Measurements from ENCODE around the gene SLC25A23. TPM values are rescaled to one million over a fixed set of nuclear protein-coding genes. Genes with fewer than 3 reads are reported as not detected.

Gene SLC25A23
- total and polyA plus RNA-seq, 4 donors = 9.3 to 34.6 (median 22.7) TPM

GRCh38 chr19:6472713-6473112 is 13.1 kb upstream of the SLC25A23 start:
- peaks cover 0 to 4% (median 2%) of the 10 kb centered on the region in 4 donors for H3K36me3 ChIP-seq (ENCODE audit: control insufficient read depth in 4 of 4, insufficient read depth in 3 of 4, low read depth in 1 of 4, low read length in 3 of 4)

More at GRCh38 chr19:6472713-6473112, 13.1 kb upstream of the SLC25A23 start:
- WGBS = 87% methylated on average over 4 of the region's 4 CpGs
- no peaks in the 10 kb centered on the region for H3K9me3 ChIP-seq (ENCODE audit: control insufficient read depth in 4 of 4, low read length in 3 of 4)
- no peaks in the 10 kb centered on the region for H3K27me3 ChIP-seq (ENCODE audit: control insufficient read depth in 4 of 4, insufficient read depth in 4 of 4, low read length in 3 of 4)
- no peak for DNase-seq (ENCODE audit: low spot score)
- peaks cover 0 to 17% (median 3%) of the 10 kb centered on the region in 4 donors for H3K4me1 ChIP-seq (ENCODE audit: control insufficient read depth in 4 of 4, insufficient read depth in 4 of 4, low read length in 3 of 4)
- H3K27ac ChIP-seq (ENCODE audit: low read depth in 1 of 2, low read length in 2 of 2) = no peak overlapping the region
- no peak overlapping the region for H3K9ac ChIP-seq (ENCODE audit: low read depth in 1 of 2, low read length in 2 of 2)
- TF ChIP-seq HNF4G (IDR thresholded peaks at IDR 0.05) (no peak), FOXA2 (IDR thresholded peaks at IDR 0.05) (no peak), ZBTB33 (IDR thresholded peaks at IDR 0.05) (no peak), JUND (IDR thresholded peaks at IDR 0.05) (no peak), GABPA (IDR thresholded peaks at IDR 0.05 in 1 of 2, conservative IDR thresholded peaks at IDR 0.05 in 1 of 2) (no peak), RAD21 (IDR thresholded peaks at IDR 0.05) (no peak), FOXA1 (IDR thresholded peaks at IDR 0.05) (no peak), RXRA (IDR thresholded peaks at IDR 0.05) (no peak), HNF4A (conservative IDR thresholded peaks at IDR 0.05) (no peak), TAF1 (conservative IDR thresholded peaks at IDR 0.05) (no peak), MAX (IDR thresholded peaks at IDR 0.05) (no peak), SP1 (IDR thresholded peaks at IDR 0.05) (no peak), NR2F2 (IDR thresholded peaks at IDR 0.05) (no peak), EGR1 (IDR thresholded peaks at IDR 0.05; ENCODE audit: low read depth in 2 of 2) (no peak), ATF3 (IDR thresholded peaks at IDR 0.05) (no peak)
- TF ChIP-seq, protein P1, sequence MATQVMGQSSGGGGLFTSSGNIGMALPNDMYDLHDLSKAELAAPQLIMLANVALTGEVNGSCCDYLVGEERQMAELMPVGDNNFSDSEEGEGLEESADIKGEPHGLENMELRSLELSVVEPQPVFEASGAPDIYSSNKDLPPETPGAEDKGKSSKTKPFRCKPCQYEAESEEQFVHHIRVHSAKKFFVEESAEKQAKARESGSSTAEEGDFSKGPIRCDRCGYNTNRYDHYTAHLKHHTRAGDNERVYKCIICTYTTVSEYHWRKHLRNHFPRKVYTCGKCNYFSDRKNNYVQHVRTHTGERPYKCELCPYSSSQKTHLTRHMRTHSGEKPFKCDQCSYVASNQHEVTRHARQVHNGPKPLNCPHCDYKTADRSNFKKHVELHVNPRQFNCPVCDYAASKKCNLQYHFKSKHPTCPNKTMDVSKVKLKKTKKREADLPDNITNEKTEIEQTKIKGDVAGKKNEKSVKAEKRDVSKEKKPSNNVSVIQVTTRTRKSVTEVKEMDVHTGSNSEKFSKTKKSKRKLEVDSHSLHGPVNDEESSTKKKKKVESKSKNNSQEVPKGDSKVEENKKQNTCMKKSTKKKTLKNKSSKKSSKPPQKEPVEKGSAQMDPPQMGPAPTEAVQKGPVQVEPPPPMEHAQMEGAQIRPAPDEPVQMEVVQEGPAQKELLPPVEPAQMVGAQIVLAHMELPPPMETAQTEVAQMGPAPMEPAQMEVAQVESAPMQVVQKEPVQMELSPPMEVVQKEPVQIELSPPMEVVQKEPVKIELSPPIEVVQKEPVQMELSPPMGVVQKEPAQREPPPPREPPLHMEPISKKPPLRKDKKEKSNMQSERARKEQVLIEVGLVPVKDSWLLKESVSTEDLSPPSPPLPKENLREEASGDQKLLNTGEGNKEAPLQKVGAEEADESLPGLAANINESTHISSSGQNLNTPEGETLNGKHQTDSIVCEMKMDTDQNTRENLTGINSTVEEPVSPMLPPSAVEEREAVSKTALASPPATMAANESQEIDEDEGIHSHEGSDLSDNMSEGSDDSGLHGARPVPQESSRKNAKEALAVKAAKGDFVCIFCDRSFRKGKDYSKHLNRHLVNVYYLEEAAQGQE (IDR thresholded peaks at IDR 0.05) = no peak
- TF ChIP-seq, protein P2, sequence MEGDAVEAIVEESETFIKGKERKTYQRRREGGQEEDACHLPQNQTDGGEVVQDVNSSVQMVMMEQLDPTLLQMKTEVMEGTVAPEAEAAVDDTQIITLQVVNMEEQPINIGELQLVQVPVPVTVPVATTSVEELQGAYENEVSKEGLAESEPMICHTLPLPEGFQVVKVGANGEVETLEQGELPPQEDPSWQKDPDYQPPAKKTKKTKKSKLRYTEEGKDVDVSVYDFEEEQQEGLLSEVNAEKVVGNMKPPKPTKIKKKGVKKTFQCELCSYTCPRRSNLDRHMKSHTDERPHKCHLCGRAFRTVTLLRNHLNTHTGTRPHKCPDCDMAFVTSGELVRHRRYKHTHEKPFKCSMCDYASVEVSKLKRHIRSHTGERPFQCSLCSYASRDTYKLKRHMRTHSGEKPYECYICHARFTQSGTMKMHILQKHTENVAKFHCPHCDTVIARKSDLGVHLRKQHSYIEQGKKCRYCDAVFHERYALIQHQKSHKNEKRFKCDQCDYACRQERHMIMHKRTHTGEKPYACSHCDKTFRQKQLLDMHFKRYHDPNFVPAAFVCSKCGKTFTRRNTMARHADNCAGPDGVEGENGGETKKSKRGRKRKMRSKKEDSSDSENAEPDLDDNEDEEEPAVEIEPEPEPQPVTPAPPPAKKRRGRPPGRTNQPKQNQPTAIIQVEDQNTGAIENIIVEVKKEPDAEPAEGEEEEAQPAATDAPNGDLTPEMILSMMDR (IDR thresholded peaks at IDR 0.05; ENCODE audit: low read depth, low read length, missing input control) = no peak
- no peak overlapping the region for H3K4me3 ChIP-seq (ENCODE audit: low read depth in 1 of 3, low read length in 3 of 3)
